Stimulated activated CD8-positive, alpha-beta memory T cell treated with anti-CD3 and anti-CD28 coated beads, Interleukin-15, amount 100 ng/mL, for 48 hours (primary cell): ENCODE data around the gene NUP88.
"Not testable (repeated sequence)": the region's sequence is repeated elsewhere in the genome, so short reads cannot be mapped to it uniquely, and the experiment has no call there.

ENCODE experiments used
- DNase-seq, 2 donors: peaks; one replicate each; pipeline ENCODE4 v3.0.0-alpha.2; 2020; ENCODE audit warnings: low read depth in 2 of 2

The NUP88 gene

GRCh38 chr17:5419356-5419958, at the start of gene NUP88:
Gene NUP88 (minus strand): TSS chr17:5419662. CDS start chr17:5419650, 12 bp downstream.
- DNase-seq = peak; percentile 96 to 97

- DNase-seq = no peak
These were observed 48.6 kb upstream of the NUP88 start for GRCh38 chr17:5468075-5468473.

GRCh38 chr17:5467416-5467815, 48.0 kb upstream of the NUP88 start:
- no peak for DNase-seq

GRCh38 chr17:5466295-5466694, 46.8 kb upstream of the NUP88 start:
- DNase-seq = no peak

- DNase-seq = no peak
These were observed 45.5 kb upstream of the NUP88 start for GRCh38 chr17:5464717-5465507.

- DNase-seq = no peak
These were observed 27.3 kb upstream of the NUP88 start for GRCh38 chr17:5446786-5447185.

GRCh38 chr17:5444209-5444608, 24.7 kb upstream of the NUP88 start:
- DNase-seq = no peak

- DNase-seq = no peak
These were observed 24.3 kb upstream of the NUP88 start for GRCh38 chr17:5443728-5444127.

- DNase-seq = no peak
These were observed 19.9 kb upstream of the NUP88 start for GRCh38 chr17:5439446-5439764.

- peak; percentile 86 to 87 for DNase-seq
These were observed 19.4 kb upstream of the NUP88 start, which contains the start of gene C1QBP for GRCh38 chr17:5438716-5439445. Gene C1QBP (minus strand): TSS chr17:5439155. CDS start chr17:5439073, 82 bp downstream.

- no peak for DNase-seq
These were observed 18.4 kb upstream of the NUP88 start for GRCh38 chr17:5437721-5438317.

- not testable (repeated sequence) for DNase-seq
These were observed 16.4 kb upstream of the NUP88 start for GRCh38 chr17:5435781-5436315.

- no peak for DNase-seq
These were observed 15.5 kb upstream of the NUP88 start for GRCh38 chr17:5434984-5435383.

- no peak for DNase-seq
These were observed 12.6 kb upstream of the NUP88 start for GRCh38 chr17:5431949-5432556.

GRCh38 chr17:5431234-5431633, 11.8 kb upstream of the NUP88 start:
- not testable (repeated sequence) for DNase-seq

GRCh38 chr17:5430413-5430999, 11.0 kb upstream of the NUP88 start:
- DNase-seq = no peak

GRCh38 chr17:5429191-5429887, 9.9 kb upstream of the NUP88 start:
- no peak for DNase-seq

GRCh38 chr17:5425826-5426225, 6.4 kb upstream of the NUP88 start:
- no peak for DNase-seq

GRCh38 chr17:5424909-5425308, 5.4 kb upstream of the NUP88 start:
- DNase-seq = no peak

- DNase-seq = no peak
These were observed 3.0 kb upstream of the NUP88 start for GRCh38 chr17:5422505-5422904.
